GM19372 (cell line): ENCODE measurements around the gene CD200.

Experiments used
- ATAC-seq: cut with Tn5 transposase; IDR thresholded peaks from one replicate; pipeline ENCODE4 v1.9.1; 2021; ENCODE audit warnings: mild to moderate bottlenecking, low read depth, moderate library complexity; ENCODE audit not compliant: unreplicated experiment

Gene CD200

GRCh38 chr3:112333002-112333380 is at the start of gene CD200:
Gene CD200, plus strand, starts transcription at chr3:112333156. Its CDS starts 57 bp downstream, at chr3:112333213.
- no peak for ATAC-seq

- no peak for ATAC-seq
Observed at GRCh38 chr3:112289011-112289410, 43.9 kb upstream of the CD200 start.

- peak; percentile 57 for ATAC-seq
Observed at GRCh38 chr3:112293368-112294321, 39.3 kb upstream of the CD200 start, which contains the start of gene SLC9C1. Gene SLC9C1, minus strand, starts transcription at chr3:112294216. Its CDS starts 7,425 bp downstream, at chr3:112286791.

- ATAC-seq, result no peak
Observed at GRCh38 chr3:112297714-112298113, 35.2 kb upstream of the CD200 start.

- ATAC-seq, result no peak
Observed at GRCh38 chr3:112298781-112299180, 34.2 kb upstream of the CD200 start.

GRCh38 chr3:112302150-112302830 is 30.7 kb upstream of the CD200 start:
- ATAC-seq, result no peak

- ATAC-seq, result peak; percentile 43
Observed at GRCh38 chr3:112302881-112303763, 29.8 kb upstream of the CD200 start.

GRCh38 chr3:112303764-112304325 is 29.1 kb upstream of the CD200 start:
- ATAC-seq, result peak; percentile 68

GRCh38 chr3:112304611-112305010 is 28.3 kb upstream of the CD200 start:
- no peak for ATAC-seq

GRCh38 chr3:112306825-112307224 is 26.1 kb upstream of the CD200 start:
- no peak for ATAC-seq

GRCh38 chr3:112307557-112307956 is 25.4 kb upstream of the CD200 start:
- ATAC-seq, result no peak

- ATAC-seq, result no peak
Observed at GRCh38 chr3:112308151-112308911, 24.6 kb upstream of the CD200 start.

- no peak for ATAC-seq
Observed at GRCh38 chr3:112314649-112315048, 18.3 kb upstream of the CD200 start.

GRCh38 chr3:112315791-112316190 is 17.2 kb upstream of the CD200 start:
- ATAC-seq, result no peak

- ATAC-seq, result no peak
Observed at GRCh38 chr3:112319516-112320276, 13.3 kb upstream of the CD200 start.

GRCh38 chr3:112320691-112321090 is 12.3 kb upstream of the CD200 start:
- no peak for ATAC-seq

- no peak for ATAC-seq
Observed at GRCh38 chr3:112321867-112322652, 10.9 kb upstream of the CD200 start.

- ATAC-seq, result peak; percentile 85
Observed at GRCh38 chr3:112327371-112327951, 5.5 kb upstream of the CD200 start.
